Activated CD4-positive, alpha-beta T cell treated with anti-CD3 and anti-CD28 coated beads, Interleukin-2, amount 10 ng/mL, durations not matched to agents 7 days and 5 days (primary cell): ENCODE results near the gene VNN1. TPM values are rescaled to one million over a fixed set of nuclear protein-coding genes. Genes with fewer than 3 reads are reported as not detected.
A peak's percentile ranks its signal among the peaks of the same experiment; 100 is the strongest.
"Not testable (repeated sequence)": the region's sequence is repeated elsewhere in the genome, so short reads cannot be mapped to it uniquely, and the experiment has no call there.

ENCODE experiments used
- CTCF ChIA-PET: fragments of 350-600 bp; sonication (Branson Sonifier 250); formaldehyde crosslinking; loops from one replicate; lab custom pipeline; 2021; ENCODE audit warnings: antibody characterized with exemption; lab: Charles Lee
- POLR2A ChIA-PET: fragments of 350-600 bp; sonication (Branson Sonifier 250); formaldehyde crosslinking; loops from one replicate; lab custom pipeline; 2021; ENCODE audit warnings: antibody characterized with exemption; lab: Charles Lee
- DNase-seq: peaks from one replicate; pipeline ENCODE4 v3.0.0-alpha.2; 2020
- H3K27ac Mint-ChIP-seq: one replicate; pipeline ENCODE4 v1.8.0; 2021; ENCODE audit warnings: mild to moderate bottlenecking, moderate library complexity, mixed read lengths
- H3K27me3 Mint-ChIP-seq: one replicate; pipeline ENCODE4 v1.8.0; 2021; ENCODE audit warnings: mixed read lengths
- H3K36me3 Mint-ChIP-seq: one replicate; pipeline ENCODE4 v1.8.0; 2021; ENCODE audit warnings: low read depth, mixed read lengths
- H3K4me1 Mint-ChIP-seq: one replicate; pipeline ENCODE4 v1.8.0; 2021; ENCODE audit warnings: mixed read lengths
- H3K4me3 Mint-ChIP-seq: one replicate; pipeline ENCODE4 v1.8.0; 2021; ENCODE audit warnings: mild to moderate bottlenecking, moderate library complexity, mixed read lengths
- H3K9me3 Mint-ChIP-seq: one replicate; pipeline ENCODE4 v1.8.0; 2021; ENCODE audit warnings: mixed read lengths
- total RNA-seq, 2 experiments: library from RNA; stranded (reverse); gene quantifications; one replicate each; pipeline ENCODE4 v1.2.3, GENCODE V29; 2021

Gene VNN1
- total RNA-seq, 2 experiments from 2014 or later: not detected

DNA sequence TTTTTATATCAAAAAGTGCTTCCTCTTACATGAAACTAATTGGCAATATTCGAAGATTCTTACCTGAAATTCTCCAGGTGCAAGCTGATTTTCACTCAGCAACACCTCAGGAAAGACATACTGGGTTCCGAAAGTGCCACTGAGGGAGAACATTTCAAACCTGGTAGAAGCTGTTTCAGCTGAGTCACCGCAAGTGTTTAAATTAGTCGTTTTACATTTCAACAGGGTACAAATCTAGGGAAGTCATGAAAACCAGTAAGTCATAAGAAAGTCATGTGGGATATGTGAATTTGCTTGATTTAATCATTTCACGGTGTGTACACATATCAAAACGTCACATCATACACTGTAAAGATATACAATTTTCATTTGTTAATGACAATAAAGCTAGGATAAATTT, 29.6 kb downstream of the VNN1 start:
- Mint-ChIP-seq H3K4me1 (peaks cover 2% of the 10 kb centered on the region), H3K4me3 (no peak overlapping the region), H3K36me3 (no peaks in the 10 kb centered on the region), H3K9me3 (no peaks in the 10 kb centered on the region), H3K27me3 (peaks cover 28% of the 10 kb centered on the region), H3K27ac (no peak overlapping the region)
- ChIA-PET CTCF (no interaction called here), POLR2A (no interaction called here)
- DNase-seq: no peak

DNA sequence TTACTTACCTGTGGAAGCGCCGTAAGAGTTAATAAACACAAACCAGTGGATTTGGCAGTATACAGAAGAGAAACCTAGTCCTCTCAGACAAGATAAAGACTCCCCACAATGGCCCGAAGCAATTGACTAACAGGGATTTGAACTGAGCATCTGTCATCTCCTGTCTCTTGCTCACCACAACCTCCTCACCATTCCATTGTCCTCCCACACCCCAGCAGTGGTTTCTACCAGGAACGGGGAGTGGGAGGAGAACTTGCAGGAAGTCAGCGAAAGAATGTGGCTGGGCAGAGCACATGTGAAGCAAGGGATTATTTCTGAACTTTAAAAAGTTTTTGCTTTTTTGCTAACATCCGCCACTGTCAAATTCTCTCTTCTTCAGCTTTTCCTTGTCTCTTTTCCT, 30.3 kb downstream of the VNN1 start:
- Mint-ChIP-seq H3K4me3 (no peak overlapping the region), H3K9me3 (no peaks in the 10 kb centered on the region), H3K27ac (no peak overlapping the region), H3K27me3 (peaks cover 27% of the 10 kb centered on the region), H3K36me3 (no peaks in the 10 kb centered on the region), H3K4me1 (peaks cover 5% of the 10 kb centered on the region)
- no peak for DNase-seq
- POLR2A ChIA-PET: no interaction called here
- CTCF ChIA-PET: no interaction called here

DNA sequence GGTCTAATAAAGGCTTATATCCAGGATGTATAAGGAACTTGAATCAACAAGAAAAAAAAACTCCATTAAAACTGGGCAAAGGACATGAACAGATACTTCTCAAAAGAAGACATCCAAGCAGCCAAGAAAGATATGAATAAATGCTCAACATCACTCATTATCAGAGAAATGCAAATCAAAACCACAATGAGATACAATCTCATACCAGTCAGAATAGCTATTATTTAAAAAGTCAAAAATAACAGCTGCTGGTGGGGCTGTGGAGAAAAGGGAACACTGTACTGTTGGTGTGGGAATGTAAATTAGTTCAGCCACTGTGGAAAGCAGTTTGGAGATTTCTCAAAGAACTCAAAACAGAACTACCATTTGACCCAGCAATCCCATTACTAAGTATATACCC, 34.8 kb downstream of the VNN1 start:
- H3K4me1 Mint-ChIP-seq: peaks cover 22% of the 10 kb centered on the region
- POLR2A ChIA-PET, DNase-seq, CTCF ChIA-PET, H3K9me3 Mint-ChIP-seq, H3K4me3 Mint-ChIP-seq, H3K27ac Mint-ChIP-seq, H3K36me3 Mint-ChIP-seq: not testable (repeated sequence)
- H3K27me3 Mint-ChIP-seq: peaks cover 23% of the 10 kb centered on the region

DNA sequence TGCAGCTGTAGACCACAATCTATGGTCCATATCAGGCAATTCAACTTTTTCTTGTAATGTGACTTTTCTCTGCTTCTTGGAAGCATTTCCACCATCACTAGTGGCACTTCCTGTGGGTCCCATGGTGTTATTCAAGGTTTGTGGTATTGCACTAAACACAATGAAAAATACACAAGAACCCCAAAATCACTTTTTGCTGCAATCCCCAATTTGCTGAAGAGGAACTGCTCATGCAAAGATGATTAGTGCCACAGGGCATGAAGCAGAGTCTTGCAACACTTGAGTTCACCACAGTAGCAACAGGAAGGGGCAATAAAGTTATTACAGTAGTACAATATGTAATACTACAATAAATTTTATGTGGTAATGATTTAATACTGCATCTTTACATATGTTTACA, 38.1 kb downstream of the VNN1 start:
- no peak overlapping the region for H3K27ac Mint-ChIP-seq
- no peaks in the 10 kb centered on the region for H3K9me3 Mint-ChIP-seq
- H3K4me1 Mint-ChIP-seq: peaks cover 22% of the 10 kb centered on the region
- POLR2A ChIA-PET: no interaction called here
- no peak overlapping the region for H3K4me3 Mint-ChIP-seq
- H3K27me3 Mint-ChIP-seq: peaks cover 21% of the 10 kb centered on the region
- H3K36me3 Mint-ChIP-seq: no peaks in the 10 kb centered on the region
- CTCF ChIA-PET: no interaction called here
- peak; percentile 12 for DNase-seq

DNA sequence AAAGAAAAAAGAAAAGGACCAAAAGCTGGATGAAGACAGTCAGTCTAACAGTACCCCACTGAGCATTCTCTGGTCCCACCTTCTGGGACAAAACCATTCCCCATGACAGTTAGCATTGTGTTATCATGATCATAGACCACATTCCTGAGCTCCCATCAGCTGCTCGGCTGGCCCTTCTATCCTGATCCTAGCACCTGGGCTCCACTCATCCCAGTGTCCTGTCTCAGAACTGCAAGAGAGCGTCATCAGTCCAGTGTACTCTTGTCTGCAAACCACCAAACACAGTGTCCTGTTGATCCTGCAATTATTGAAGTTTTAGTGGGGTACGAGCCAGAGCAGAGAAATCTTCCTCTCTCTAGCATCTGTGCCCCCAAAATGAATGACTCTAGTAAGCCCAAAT, 38.9 kb downstream of the VNN1 start:
- Mint-ChIP-seq H3K36me3 (no peaks in the 10 kb centered on the region), H3K4me3 (no peak overlapping the region), H3K27me3 (peaks cover 23% of the 10 kb centered on the region), H3K27ac (no peak overlapping the region), H3K4me1 (peaks cover 23% of the 10 kb centered on the region), H3K9me3 (no peaks in the 10 kb centered on the region)
- CTCF ChIA-PET: no interaction called here
- no peak for DNase-seq
- POLR2A ChIA-PET: no interaction called here

DNA sequence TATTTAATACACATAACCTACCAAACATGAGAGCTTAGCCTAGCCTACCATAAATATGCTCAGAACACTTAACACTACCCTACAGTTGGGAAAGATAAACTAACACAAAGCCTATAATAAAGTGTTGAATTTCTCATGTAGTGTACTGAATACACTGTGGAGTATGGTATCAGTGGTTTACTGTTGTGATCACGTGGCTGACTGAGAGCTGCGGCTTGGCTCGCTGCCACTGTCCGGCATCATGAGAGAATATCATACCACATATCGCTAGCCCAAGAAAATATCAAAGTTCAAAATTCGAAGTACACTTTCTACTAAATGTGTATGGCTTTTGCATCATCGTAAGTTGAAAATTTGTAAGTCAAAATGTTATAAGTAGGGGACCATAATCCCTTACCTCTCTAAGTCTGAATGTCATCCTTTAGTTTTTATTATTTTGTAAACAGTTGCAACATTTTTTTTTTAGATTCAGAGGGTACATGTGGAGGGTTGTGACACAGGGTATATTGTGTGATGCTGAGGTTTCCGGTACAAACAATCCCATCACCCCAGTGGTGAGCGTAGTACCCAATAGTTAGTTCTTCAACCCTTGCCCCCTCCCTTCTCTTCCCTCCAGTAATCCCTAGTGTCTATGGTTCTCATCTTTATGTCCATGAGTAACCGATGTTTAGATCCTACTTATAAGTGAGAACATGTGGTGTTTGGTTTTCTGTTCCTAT, 40.3 kb downstream of the VNN1 start:
- H3K27me3 Mint-ChIP-seq: peaks cover 19% of the 10 kb centered on the region
- H3K4me3 Mint-ChIP-seq: no peak overlapping the region
- DNase-seq: no peak
- H3K36me3 Mint-ChIP-seq: no peaks in the 10 kb centered on the region
- H3K27ac Mint-ChIP-seq: no peak overlapping the region
- ChIA-PET POLR2A (no interaction called here), CTCF (interaction anchor here (0.6 kb wide), 1 partner anchor 1306 kb away, joined by 3 read pairs; no protein-coding TSS in a partner anchor)
- H3K4me1 Mint-ChIP-seq: peaks cover 21% of the 10 kb centered on the region
- no peaks in the 10 kb centered on the region for H3K9me3 Mint-ChIP-seq

DNA sequence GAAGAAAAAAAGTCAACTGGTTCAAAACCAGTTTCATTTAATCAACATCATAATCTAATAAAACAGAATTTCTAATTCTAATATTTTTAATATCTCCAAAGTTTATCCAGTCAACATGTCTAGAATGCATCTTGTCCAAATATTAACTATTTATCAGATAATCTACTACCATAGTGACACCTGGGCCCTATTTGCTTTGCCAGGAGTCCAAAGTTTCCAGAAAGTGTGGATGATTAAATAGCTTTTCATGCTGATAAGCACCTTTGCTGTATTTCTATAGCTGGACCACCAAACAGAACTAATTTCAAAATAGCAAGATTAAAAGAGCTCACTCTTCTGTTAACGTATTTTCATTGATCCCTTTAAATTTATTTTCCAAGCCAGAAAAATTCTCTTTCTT, 42.6 kb downstream of the VNN1 start:
- no peaks in the 10 kb centered on the region for H3K36me3 Mint-ChIP-seq
- DNase-seq: no peak
- peaks cover 15% of the 10 kb centered on the region for H3K27me3 Mint-ChIP-seq
- peaks cover 16% of the 10 kb centered on the region for H3K4me1 Mint-ChIP-seq
- no peak overlapping the region for H3K4me3 Mint-ChIP-seq
- no peak overlapping the region for H3K27ac Mint-ChIP-seq
- ChIA-PET POLR2A (interaction anchor here (0.6 kb wide), 1 partner anchor 162 kb away, joined by 7 read pairs; no protein-coding TSS in a partner anchor), CTCF (interaction anchor here (1.3 kb wide), 1 partner anchor 94 kb away, joined by 3 read pairs; no protein-coding TSS in a partner anchor)
- no peaks in the 10 kb centered on the region for H3K9me3 Mint-ChIP-seq

DNA sequence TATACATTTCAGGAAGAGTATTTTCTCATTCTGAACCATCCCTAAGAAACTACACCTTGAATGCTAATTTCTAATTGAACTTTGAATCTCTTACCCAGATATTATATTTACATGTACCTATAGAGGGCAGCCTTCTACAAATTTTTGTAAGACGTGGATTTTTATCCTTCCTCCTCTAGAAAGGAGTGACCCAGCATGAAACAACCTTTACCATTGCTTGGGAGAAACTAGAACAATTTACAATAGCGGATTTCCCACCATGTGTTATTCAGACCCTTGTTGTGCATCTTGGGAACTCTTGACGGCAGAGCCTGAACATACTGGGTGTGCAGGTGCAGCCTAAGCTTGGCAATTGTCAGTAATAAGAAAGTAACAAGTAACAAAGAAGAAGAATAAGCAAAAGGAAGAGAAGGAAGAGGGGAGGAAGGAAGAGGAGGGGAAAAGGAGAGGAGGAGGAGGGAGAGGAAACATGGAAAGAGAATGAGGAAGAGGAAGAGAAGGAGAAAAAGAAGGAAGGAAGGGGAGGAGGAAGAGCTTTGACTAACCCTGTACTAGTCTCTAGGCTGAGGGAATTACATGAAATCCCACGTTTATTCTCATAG, 44.1 kb downstream of the VNN1 start:
- POLR2A ChIA-PET: no interaction called here
- no peak overlapping the region for H3K27ac Mint-ChIP-seq
- H3K27me3 Mint-ChIP-seq: peaks cover 14% of the 10 kb centered on the region
- H3K36me3 Mint-ChIP-seq: no peaks in the 10 kb centered on the region
- H3K4me3 Mint-ChIP-seq: no peak overlapping the region
- peaks cover 4% of the 10 kb centered on the region for H3K4me1 Mint-ChIP-seq
- no peak for DNase-seq
- CTCF ChIA-PET: interaction anchor here (0.7 to 1.7 kb wide), 4 partner anchors 9 to 128 kb away, joined by 3 to 7 read pairs (median 3); partner anchors contain the start of gene SLC18B1
- no peaks in the 10 kb centered on the region for H3K9me3 Mint-ChIP-seq

DNA sequence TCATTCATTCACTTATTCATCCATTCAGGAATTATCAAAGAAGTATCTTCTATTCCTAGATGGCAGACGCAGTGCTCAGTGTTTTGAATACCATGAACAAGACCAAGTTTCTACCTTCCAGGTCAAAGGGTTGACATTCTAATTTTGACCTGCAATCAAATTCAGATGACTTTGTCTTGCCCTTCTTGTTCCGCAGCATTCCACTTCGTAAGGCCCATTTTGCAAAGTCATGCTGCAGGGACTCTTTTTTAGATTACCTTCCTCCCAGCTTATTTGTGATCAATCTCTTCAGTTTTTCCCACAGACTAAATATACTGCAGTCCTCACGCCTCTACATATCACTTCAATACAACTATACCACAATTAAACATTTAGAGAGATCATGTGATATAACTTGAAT, 47.7 kb downstream of the VNN1 start:
- CTCF ChIA-PET: no interaction called here
- H3K36me3 Mint-ChIP-seq: no peaks in the 10 kb centered on the region

DNA sequence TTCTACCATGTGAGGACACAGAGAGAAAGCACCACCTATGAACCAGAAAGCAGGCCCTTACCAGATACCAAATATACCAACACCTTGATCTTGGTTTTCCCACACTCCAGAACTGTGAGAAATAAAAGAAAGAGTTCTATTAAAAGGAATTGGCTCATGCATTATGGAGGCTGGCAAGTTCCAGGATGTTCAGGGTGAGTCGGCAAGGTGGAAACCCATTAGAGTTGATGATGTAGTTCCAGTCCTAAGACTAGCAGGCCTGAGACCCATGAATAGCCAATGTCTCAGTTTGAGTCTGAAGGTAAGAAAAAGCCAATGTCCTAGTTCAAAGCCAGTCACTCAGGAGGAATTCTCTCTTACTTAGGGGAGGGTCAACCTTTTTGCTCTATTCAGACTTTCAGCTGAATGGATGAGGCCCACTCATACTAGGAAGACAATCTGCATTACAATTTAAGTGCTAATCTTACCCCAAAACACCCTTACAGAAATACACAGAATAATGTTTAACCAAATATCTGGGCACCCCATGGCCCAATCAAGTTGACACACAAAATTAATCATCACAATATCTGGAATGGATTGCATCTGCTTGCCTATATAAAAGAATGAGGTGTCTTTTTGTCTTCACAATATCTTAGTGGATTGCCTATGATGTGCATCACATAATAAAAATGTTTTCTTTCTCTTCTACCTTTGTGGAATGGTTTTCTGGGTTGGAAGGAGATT, 49.4 kb downstream of the VNN1 start:
- ChIA-PET POLR2A (no interaction called here), CTCF (no interaction called here)
- H3K4me1 Mint-ChIP-seq: no peaks in the 10 kb centered on the region
- peaks cover 5% of the 10 kb centered on the region for H3K27me3 Mint-ChIP-seq
- no peaks in the 10 kb centered on the region for H3K36me3 Mint-ChIP-seq
- H3K27ac Mint-ChIP-seq: no peak overlapping the region
- no peak for DNase-seq
- no peaks in the 10 kb centered on the region for H3K9me3 Mint-ChIP-seq
- no peak overlapping the region for H3K4me3 Mint-ChIP-seq

More for the DNA sequence above, 47.7 kb downstream of the VNN1 start:
- Mint-ChIP-seq H3K27me3 (peaks cover 9% of the 10 kb centered on the region), H3K9me3 (no peaks in the 10 kb centered on the region), H3K4me1 (peaks cover 4% of the 10 kb centered on the region), H3K4me3 (no peak overlapping the region), H3K27ac (no peak overlapping the region)
- DNase-seq: no peak
- POLR2A ChIA-PET: no interaction called here

DNA sequence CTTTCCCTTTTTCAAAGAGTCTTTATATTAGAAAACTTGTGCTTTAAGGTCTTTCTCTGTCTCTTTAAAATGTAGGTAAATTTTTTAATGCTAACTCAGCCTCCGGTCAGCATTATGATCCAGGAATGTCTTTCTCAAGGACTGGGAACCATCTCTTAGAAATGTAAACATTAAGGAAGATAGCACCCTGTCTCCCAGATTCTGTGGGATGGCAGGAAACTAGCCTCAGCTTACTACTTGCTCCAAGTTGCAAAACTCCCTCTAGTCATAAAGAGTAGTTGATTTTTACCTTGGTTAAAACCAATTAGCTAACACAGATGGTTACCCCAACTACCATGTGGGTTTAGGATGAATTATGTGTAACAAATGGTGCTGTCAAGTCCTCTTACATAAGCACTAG, 50.2 kb downstream of the VNN1 start:
- Mint-ChIP-seq H3K4me3 (no peak overlapping the region), H3K9me3 (no peaks in the 10 kb centered on the region), H3K36me3 (no peaks in the 10 kb centered on the region), H3K4me1 (no peaks in the 10 kb centered on the region), H3K27me3 (peaks cover 5% of the 10 kb centered on the region), H3K27ac (no peak overlapping the region)
- ChIA-PET CTCF (no interaction called here), POLR2A (no interaction called here)
- no peak for DNase-seq

DNA sequence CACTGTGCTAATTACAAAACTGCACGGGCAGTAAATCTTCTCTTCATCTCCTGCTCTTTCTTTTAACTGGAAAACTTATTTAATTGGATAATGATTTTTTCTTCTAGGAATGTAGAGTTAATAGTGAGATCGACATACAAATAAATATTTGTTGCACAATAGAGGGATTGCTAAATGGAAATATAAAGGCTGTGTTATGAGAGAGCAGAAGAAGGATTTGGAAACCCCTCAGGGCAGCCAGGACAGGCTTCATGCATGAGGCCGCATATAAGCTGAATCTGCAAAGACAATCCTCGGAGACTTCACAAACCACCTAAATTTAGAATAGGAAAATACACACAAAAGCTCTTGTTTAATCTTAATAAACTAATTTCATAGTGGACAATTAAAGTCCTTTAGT, 51.9 kb downstream of the VNN1 start:
- CTCF ChIA-PET: interaction anchor here (2.2 kb wide), 1 partner anchor 13 kb away, joined by 5 read pairs; no protein-coding TSS in a partner anchor
- H3K36me3 Mint-ChIP-seq: no peaks in the 10 kb centered on the region
- no peaks in the 10 kb centered on the region for H3K4me1 Mint-ChIP-seq
- no peak overlapping the region for H3K4me3 Mint-ChIP-seq
- H3K27me3 Mint-ChIP-seq: peaks cover 2% of the 10 kb centered on the region
- POLR2A ChIA-PET: no interaction called here
- DNase-seq: no peak
- no peak overlapping the region for H3K27ac Mint-ChIP-seq
- H3K9me3 Mint-ChIP-seq: no peaks in the 10 kb centered on the region

DNA sequence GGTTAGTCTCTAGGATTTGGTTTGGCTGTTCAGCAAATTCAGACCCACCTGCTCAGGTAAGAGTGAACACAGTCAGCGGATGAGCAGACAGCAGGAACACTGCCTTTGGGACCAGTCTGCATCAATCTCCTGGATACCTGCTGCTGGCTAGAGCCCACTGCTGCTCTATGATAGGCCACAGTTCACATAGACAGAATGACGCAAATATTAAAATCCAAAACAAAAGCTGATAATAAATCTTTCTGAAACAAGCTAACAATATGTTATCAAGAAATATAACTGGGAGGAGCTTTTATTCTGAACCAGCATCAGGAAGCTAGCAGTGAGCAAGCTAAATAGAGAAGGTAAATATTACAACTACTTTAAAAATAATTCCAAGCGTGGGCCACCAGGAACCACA, 54.8 kb downstream of the VNN1 start, which contains the start of gene TAAR1:
TSS of gene TAAR1 (minus strand) at position 101 of the 400 bp plus-strand sequence. CDS start 13,179 bp downstream, outside the sequence.
- Mint-ChIP-seq H3K9me3 (no peaks in the 10 kb centered on the region), H3K4me1 (no peaks in the 10 kb centered on the region), H3K27ac (no peak within 1 kb of the TSS), H3K36me3 (no peaks in the 10 kb centered on the region), H3K27me3 (peaks cover 6% of the 10 kb centered on the region), H3K4me3 (no peak within 1 kb of the TSS)
- ChIA-PET CTCF (no interaction called here), POLR2A (no interaction called here)
- no peak for DNase-seq
